Neural progenitor cell (in vitro differentiated cells): Measurements from ENCODE around the gene SPTSSB.

Source experiments
- EZH2 ChIP-seq: fragments of 200-600 bp; sonication (generic); IDR thresholded peaks from 2 replicates; pipeline ENCODE4 v1.6.1; 2017; ENCODE audit warnings: antibody characterized with exemption, mild to moderate bottlenecking, moderate library complexity
- TF ChIP-seq, protein P1 (sequence below): fragments of 200-600 bp; sonication (generic); IDR thresholded peaks from 2 replicates; pipeline ENCODE4 v1.5.1; 2017; ENCODE audit warnings: antibody characterized with exemption, mild to moderate bottlenecking

DNA sequence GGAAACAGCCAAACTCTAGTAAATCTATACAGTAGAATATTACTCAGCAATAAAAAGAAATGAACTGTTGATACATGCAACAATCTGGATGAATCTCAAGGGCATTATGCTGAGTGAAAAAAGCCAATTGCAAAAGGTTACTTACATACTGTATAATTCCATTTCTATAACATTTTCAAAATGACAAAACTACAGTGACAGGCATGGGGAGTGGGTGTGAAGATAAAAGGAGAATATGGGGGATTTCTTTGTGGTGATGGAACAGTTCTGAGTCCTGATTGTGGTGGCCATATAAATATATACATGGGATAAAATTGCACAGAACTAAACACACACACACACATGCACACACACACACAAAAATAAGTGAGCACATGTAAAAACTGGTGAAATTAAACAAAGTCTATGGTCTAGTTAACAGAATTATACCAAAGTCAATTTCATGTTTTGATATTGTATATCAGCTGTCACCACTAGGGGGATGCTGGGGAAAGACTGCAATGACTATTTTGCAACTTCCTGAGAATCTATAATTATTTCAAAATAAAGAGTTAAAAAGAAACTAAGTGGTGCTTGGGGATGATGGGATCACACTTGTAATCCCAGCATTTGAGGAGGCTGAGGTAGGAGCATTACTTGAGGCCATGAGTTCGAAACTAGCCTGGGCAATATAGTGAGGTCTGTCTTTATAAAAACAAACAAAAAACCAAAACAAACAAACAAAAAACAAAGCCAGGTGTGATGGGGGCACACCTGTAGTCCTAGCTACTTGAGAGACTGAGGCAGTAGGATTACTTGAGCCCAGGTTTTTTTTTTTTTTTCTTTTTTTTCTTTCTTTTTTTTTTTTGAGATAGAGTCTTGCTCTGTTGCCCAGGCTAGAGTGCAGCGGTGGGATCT lies 66.0 kb downstream of the SPTSSB start:
- no peak for TF ChIP-seq EZH2
- TF ChIP-seq, protein P1, sequence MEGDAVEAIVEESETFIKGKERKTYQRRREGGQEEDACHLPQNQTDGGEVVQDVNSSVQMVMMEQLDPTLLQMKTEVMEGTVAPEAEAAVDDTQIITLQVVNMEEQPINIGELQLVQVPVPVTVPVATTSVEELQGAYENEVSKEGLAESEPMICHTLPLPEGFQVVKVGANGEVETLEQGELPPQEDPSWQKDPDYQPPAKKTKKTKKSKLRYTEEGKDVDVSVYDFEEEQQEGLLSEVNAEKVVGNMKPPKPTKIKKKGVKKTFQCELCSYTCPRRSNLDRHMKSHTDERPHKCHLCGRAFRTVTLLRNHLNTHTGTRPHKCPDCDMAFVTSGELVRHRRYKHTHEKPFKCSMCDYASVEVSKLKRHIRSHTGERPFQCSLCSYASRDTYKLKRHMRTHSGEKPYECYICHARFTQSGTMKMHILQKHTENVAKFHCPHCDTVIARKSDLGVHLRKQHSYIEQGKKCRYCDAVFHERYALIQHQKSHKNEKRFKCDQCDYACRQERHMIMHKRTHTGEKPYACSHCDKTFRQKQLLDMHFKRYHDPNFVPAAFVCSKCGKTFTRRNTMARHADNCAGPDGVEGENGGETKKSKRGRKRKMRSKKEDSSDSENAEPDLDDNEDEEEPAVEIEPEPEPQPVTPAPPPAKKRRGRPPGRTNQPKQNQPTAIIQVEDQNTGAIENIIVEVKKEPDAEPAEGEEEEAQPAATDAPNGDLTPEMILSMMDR, result peak; percentile 66
